GM18861 (cell line): Measurements from ENCODE around the gene CD19.
"Not testable (repeated sequence)": the region's sequence is repeated elsewhere in the genome, so short reads cannot be mapped to it uniquely, and the experiment has no call there.

ENCODE experiments used
- ATAC-seq: cut with Tn5 transposase; IDR thresholded peaks from one replicate; pipeline ENCODE4 v1.9.1; 2021; ENCODE audit not compliant: unreplicated experiment

The CD19 gene

GRCh38 chr16:28980330-28980729 is 48.6 kb downstream of the CD19 start:
- ATAC-seq = not testable (repeated sequence)

- ATAC-seq = no peak
Observed at GRCh38 chr16:28980929-28981328, 49.2 kb downstream of the CD19 start.

GRCh38 chr16:28981517-28981916 is 49.7 kb downstream of the CD19 start:
- no peak for ATAC-seq

- no peak for ATAC-seq
Observed at GRCh38 chr16:28982418-28982817, 50.6 kb downstream of the CD19 start.

- no peak for ATAC-seq
Observed at GRCh38 chr16:28982949-28983348, 51.2 kb downstream of the CD19 start.

- ATAC-seq = no peak
Observed at GRCh38 chr16:28983644-28984043, 51.9 kb downstream of the CD19 start.

GRCh38 chr16:28984091-28984490 is 52.3 kb downstream of the CD19 start:
- ATAC-seq = no peak

GRCh38 chr16:28984619-28985135 is 52.9 kb downstream of the CD19 start, which contains the start of gene LAT:
TSS of gene LAT (plus strand) at chr16:28985052. CDS start at chr16:28985418, 366 bp downstream.
- no peak for ATAC-seq

GRCh38 chr16:28985211-28986041 is 53.7 kb downstream of the CD19 start:
- no peak for ATAC-seq

- no peak for ATAC-seq
Observed at GRCh38 chr16:28986046-28986445, 54.3 kb downstream of the CD19 start.

GRCh38 chr16:28986492-28986891 is 54.7 kb downstream of the CD19 start:
- ATAC-seq = no peak

- no peak for ATAC-seq
Observed at GRCh38 chr16:28987170-28987853, 55.5 kb downstream of the CD19 start.
